Muscle of leg (tissue), 11 donors: Measurements from ENCODE around the gene SPG21. TPM values are rescaled to one million over a fixed set of nuclear protein-coding genes. Genes with fewer than 3 reads are reported as not detected.

ENCODE experiments used
- DNase-seq: peaks from one replicate; pipeline ENCODE4 v3.0.0; 2013
- H3K27ac ChIP-seq: one replicate; pipeline ENCODE4 v1.5.1; 2013; ENCODE audit warnings: mild to moderate bottlenecking, low read length, control low read depth
- H3K27me3 ChIP-seq: one replicate; pipeline ENCODE4 v1.6.1; 2013; ENCODE audit warnings: low read length; ENCODE audit not compliant: control insufficient read depth, insufficient read depth
- H3K36me3 ChIP-seq: one replicate; pipeline ENCODE4 v1.6.1; 2013; ENCODE audit warnings: low read length; ENCODE audit not compliant: control insufficient read depth, insufficient read depth
- H3K4me1 ChIP-seq: one replicate; pipeline ENCODE4 v1.6.1; 2013; ENCODE audit warnings: low read length; ENCODE audit not compliant: control insufficient read depth, insufficient read depth
- H3K4me3 ChIP-seq: one replicate; pipeline ENCODE4 v1.5.1; 2013; ENCODE audit warnings: low read length, control low read depth
- H3K9me3 ChIP-seq: replicated peaks from 2 replicates; pipeline ENCODE4 v1.6.1; 2013; ENCODE audit warnings: low read depth, low read length; ENCODE audit not compliant: control insufficient read depth
- WGBS: methylation state at CpG from one replicate; pipeline ENCODE4 v1.1.5; 2013; ENCODE audit warnings: missing lambda C conversion rate; ENCODE audit not compliant: insufficient coverage; 5-methylcytosine and 5-hydroxymethylcytosine counted together
- polyA plus RNA-seq, 8 donors: library from polyadenylated mRNA; unstranded; fragments of 120-200 nt; gene quantifications; one replicate each; pipeline versions ENCODE4 v1.2.1 to v1.2.3, GENCODE V29; 2013; ENCODE audit warnings: inconsistent platforms in 1 of 8, low replicate concordance in 1 of 8; ENCODE audit not compliant: insufficient read length in 8 of 8, insufficient read depth in 1 of 8
- total RNA-seq: library from RNA; stranded (reverse); fragments of 120-200 nt; gene quantifications from one replicate; pipeline ENCODE4 v1.2.4, GENCODE V29; 2013

The SPG21 gene
- total and polyA plus RNA-seq, 9 donors = 57.5 to 102 (median 76.4) TPM

- WGBS = no CpG with 5 or more reads among the region's 5 CpGs
These were observed 14.3 kb downstream of the SPG21 start for GRCh38 chr15:64975390-64975789.

GRCh38 chr15:64970698-64971097 is 19.0 kb downstream of the SPG21 start:
- no peak overlapping the region for H3K4me3 ChIP-seq
- no CpG with 5 or more reads among the region's 7 CpGs for WGBS
- H3K36me3 ChIP-seq = peaks cover 53% of the 10 kb centered on the region
- no peak overlapping the region for H3K27ac ChIP-seq
- no peaks in the 10 kb centered on the region for H3K27me3 ChIP-seq
- no peaks in the 10 kb centered on the region for H3K9me3 ChIP-seq
- H3K4me1 ChIP-seq = no peaks in the 10 kb centered on the region
- no peak for DNase-seq

More at GRCh38 chr15:64975390-64975789, 14.3 kb downstream of the SPG21 start:
- no peaks in the 10 kb centered on the region for H3K4me1 ChIP-seq
- no peak overlapping the region for H3K27ac ChIP-seq
- H3K27me3 ChIP-seq = no peaks in the 10 kb centered on the region
- no peak overlapping the region for H3K4me3 ChIP-seq
- H3K36me3 ChIP-seq = peaks cover 63% of the 10 kb centered on the region
- no peak for DNase-seq
- H3K9me3 ChIP-seq = no peaks in the 10 kb centered on the region

DNA sequence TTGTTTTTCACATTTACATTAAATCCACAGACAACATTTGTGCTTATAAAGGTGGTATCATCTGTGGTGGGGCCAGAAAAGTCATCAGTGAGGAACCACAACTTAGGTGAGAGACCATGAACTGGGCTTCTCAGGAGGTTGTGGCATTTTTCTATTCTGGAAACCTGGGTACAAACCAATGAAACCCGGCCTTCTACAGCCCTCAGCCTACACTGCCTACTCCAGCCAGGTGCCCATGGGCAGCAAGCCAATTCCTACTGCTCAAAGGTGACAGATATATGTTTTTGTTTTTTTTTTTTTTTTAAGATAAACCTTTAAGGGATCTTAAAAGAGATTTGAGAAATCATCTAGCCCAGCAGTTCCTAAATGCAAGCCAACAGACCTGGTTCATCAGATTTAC is 20.3 kb downstream of the SPG21 start:
- no peaks in the 10 kb centered on the region for H3K27me3 ChIP-seq
- no peak overlapping the region for H3K4me3 ChIP-seq
- H3K9me3 ChIP-seq = no peaks in the 10 kb centered on the region
- H3K36me3 ChIP-seq = peaks cover 61% of the 10 kb centered on the region
- no CpG with 5 or more reads among the region's 1 CpG for WGBS
- DNase-seq = no peak
- no peaks in the 10 kb centered on the region for H3K4me1 ChIP-seq
- H3K27ac ChIP-seq = no peak overlapping the region

GRCh38 chr15:64961013-64961412 is 28.7 kb downstream of the SPG21 start:
- Histone ChIP-seq H3K27me3 (no peaks in the 10 kb centered on the region), H3K9me3 (no peaks in the 10 kb centered on the region), H3K27ac (no peak overlapping the region), H3K4me3 (no peak overlapping the region), H3K4me1 (no peaks in the 10 kb centered on the region), H3K36me3 (peaks cover 64% of the 10 kb centered on the region)
- 90% methylated on average over 5 of the region's 5 CpGs for WGBS
- no peak for DNase-seq

DNA sequence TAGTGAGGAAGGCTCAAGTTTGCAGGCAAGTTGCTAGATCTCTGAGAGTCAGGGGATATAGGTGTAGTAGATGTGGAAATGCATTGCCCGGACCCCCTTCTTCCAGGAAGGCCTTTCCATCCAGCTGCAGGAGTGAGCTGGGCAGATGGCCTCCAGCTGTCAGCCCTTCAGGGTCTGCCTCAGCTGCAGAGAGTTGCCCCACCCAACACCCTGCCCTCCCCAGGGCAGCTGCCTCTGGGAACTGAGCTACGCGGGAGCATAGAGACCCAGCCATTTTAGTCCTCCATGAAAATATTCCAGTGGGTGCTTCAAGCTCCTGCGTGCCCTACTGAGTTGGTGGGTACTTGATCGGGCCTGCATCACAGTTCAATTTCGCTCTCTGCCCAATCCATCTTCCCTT is 29.6 kb downstream of the SPG21 start:
- DNase-seq = no peak
- no peaks in the 10 kb centered on the region for H3K27me3 ChIP-seq
- no peaks in the 10 kb centered on the region for H3K9me3 ChIP-seq
- H3K27ac ChIP-seq = no peak overlapping the region
- peaks cover 67% of the 10 kb centered on the region for H3K36me3 ChIP-seq
- no peaks in the 10 kb centered on the region for H3K4me1 ChIP-seq
- no peak overlapping the region for H3K4me3 ChIP-seq
- WGBS = 84% methylated on average over 4 of the region's 6 CpGs

GRCh38 chr15:64959128-64959527 is 30.6 kb downstream of the SPG21 start:
- peaks cover 59% of the 10 kb centered on the region for H3K36me3 ChIP-seq
- H3K27ac ChIP-seq = no peak overlapping the region

GRCh38 chr15:64954395-64954794 is 35.3 kb downstream of the SPG21 start:
- 96% methylated on average over 2 of the region's 3 CpGs for WGBS

More at GRCh38 chr15:64959128-64959527, 30.6 kb downstream of the SPG21 start:
- no peaks in the 10 kb centered on the region for H3K4me1 ChIP-seq
- no peaks in the 10 kb centered on the region for H3K27me3 ChIP-seq
- no peaks in the 10 kb centered on the region for H3K9me3 ChIP-seq
- no peak for DNase-seq
- no peak overlapping the region for H3K4me3 ChIP-seq
- 93% methylated on average over 6 of the region's 9 CpGs for WGBS

GRCh38 chr15:64951777-64952418 is 37.8 kb downstream of the SPG21 start:
- WGBS = 97% methylated on average over 2 of the region's 2 CpGs
- DNase-seq = no peak
- Histone ChIP-seq H3K4me1 (no peaks in the 10 kb centered on the region), H3K27ac (no peak overlapping the region), H3K27me3 (no peaks in the 10 kb centered on the region), H3K9me3 (no peaks in the 10 kb centered on the region), H3K36me3 (peaks cover 12% of the 10 kb centered on the region), H3K4me3 (no peak overlapping the region)

More at GRCh38 chr15:64954395-64954794, 35.3 kb downstream of the SPG21 start:
- peaks cover 24% of the 10 kb centered on the region for H3K36me3 ChIP-seq
- no peaks in the 10 kb centered on the region for H3K9me3 ChIP-seq
- no peak overlapping the region for H3K4me3 ChIP-seq
- no peaks in the 10 kb centered on the region for H3K4me1 ChIP-seq
- no peak for DNase-seq
- no peak overlapping the region for H3K27ac ChIP-seq
- H3K27me3 ChIP-seq = no peaks in the 10 kb centered on the region

DNA sequence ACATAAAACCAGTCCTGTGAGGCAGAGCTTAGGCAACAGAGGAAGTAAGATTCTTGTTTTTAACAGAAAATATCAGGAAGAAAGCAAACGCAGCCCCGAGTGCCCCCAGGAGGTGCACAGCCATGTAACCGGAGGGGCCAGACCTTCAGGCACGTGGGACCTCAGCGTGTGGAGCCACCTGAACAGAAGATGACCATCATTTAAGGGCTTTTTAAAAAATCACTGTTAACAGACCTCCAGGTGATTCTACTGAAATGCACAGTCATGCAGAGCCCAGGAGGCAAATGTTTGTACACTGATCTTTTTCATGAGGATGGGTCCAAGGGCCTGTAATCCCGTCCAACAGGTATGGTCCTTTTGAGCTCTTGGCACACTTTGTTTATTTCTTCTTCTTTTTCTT is 38.8 kb downstream of the SPG21 start:
- Histone ChIP-seq H3K27me3 (no peaks in the 10 kb centered on the region), H3K9me3 (no peaks in the 10 kb centered on the region), H3K36me3 (peaks cover 9% of the 10 kb centered on the region), H3K27ac (no peak overlapping the region), H3K4me3 (no peak overlapping the region), H3K4me1 (no peaks in the 10 kb centered on the region)
- 74% methylated on average over 6 of the region's 6 CpGs for WGBS
- DNase-seq = no peak

DNA sequence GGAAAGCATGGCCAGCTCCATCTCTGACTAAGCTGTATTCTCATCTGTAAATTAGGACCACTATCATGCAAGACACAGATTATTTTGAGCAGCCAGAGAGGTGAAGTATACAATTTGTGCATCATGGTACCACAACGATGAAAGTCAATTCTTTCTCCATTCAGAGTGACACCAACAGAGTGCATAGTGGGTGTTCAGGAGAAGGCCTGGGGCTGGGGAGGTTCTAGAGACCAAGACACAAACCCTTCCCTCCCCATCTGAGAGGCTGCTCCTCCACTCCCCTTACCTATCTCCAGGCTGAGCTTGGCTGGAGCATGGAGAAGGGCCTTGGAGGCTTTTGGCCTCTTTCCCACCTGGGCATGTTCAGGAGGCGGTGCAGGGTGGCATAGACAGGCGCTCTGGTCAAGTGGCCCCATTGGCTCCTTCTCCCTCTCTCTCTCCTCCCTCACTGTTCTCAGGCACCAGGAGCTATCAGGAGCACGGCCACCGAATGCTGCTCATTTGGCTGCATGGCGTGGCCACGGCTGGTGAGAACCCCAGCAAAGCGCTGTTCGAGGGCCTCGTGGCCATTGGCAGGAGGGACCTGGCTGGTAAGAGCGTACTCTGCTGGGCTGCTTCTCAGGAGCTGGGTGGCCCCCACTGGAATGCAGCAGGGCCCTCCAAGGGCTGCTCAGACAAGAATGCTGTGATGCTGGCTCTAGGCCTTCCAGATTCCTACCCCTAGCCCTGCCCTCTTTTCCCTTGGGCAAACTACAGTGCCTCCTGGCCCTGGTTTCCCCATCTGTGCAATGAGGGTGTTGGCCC is 40.1 kb downstream of the SPG21 start:
- no peak overlapping the region for H3K4me3 ChIP-seq
- 92% methylated on average over 10 of the region's 11 CpGs for WGBS
- H3K27ac ChIP-seq = no peak overlapping the region

More for the DNA sequence above, 40.1 kb downstream of the SPG21 start:
- Histone ChIP-seq H3K27me3 (no peaks in the 10 kb centered on the region), H3K36me3 (no peaks in the 10 kb centered on the region), H3K4me1 (no peaks in the 10 kb centered on the region), H3K9me3 (no peaks in the 10 kb centered on the region)
- no peak for DNase-seq
